ENCODE measurements around the gene ADGRA1.
"Not testable (repeated sequence)": the region's sequence is repeated elsewhere in the genome, so short reads cannot be mapped to it uniquely, and the experiment has no call there.

The ADGRA1 gene

GRCh38 chr10:133142523-133143199 lies 54.9 kb downstream of the ADGRA1 start:
- DNase-seq (ENCODE audit: low read depth), result no peak

- no peak for DNase-seq (ENCODE audit: low read depth)
Observed at GRCh38 chr10:133143200-133143533, 55.4 kb downstream of the ADGRA1 start.

GRCh38 chr10:133143546-133143945 lies 55.8 kb downstream of the ADGRA1 start:
- no peak for DNase-seq (ENCODE audit: low read depth)

GRCh38 chr10:133144771-133145170 lies 57.0 kb downstream of the ADGRA1 start:
- DNase-seq (ENCODE audit: low read depth), result no peak

GRCh38 chr10:133150226-133150625 lies 62.5 kb downstream of the ADGRA1 start:
- no peak for DNase-seq (ENCODE audit: low read depth)

GRCh38 chr10:133150656-133151055 lies 62.9 kb downstream of the ADGRA1 start:
- no peak for DNase-seq (ENCODE audit: low read depth)

- not testable (repeated sequence) for DNase-seq (ENCODE audit: low read depth)
Observed at GRCh38 chr10:133151071-133151470, 63.3 kb downstream of the ADGRA1 start.

GRCh38 chr10:133151543-133151972 lies 63.8 kb downstream of the ADGRA1 start:
- DNase-seq (ENCODE audit: low read depth), result no peak

- no peak for DNase-seq (ENCODE audit: low read depth)
Observed at GRCh38 chr10:133154411-133154810, 66.7 kb downstream of the ADGRA1 start.

GRCh38 chr10:133154996-133155778 lies 67.5 kb downstream of the ADGRA1 start:
- no peak for DNase-seq (ENCODE audit: low read depth)

GRCh38 chr10:133156674-133157579 lies 69.2 kb downstream of the ADGRA1 start:
- no peak for DNase-seq (ENCODE audit: low read depth)

GRCh38 chr10:133157662-133158436 lies 70.1 kb downstream of the ADGRA1 start:
- DNase-seq (ENCODE audit: low read depth), result no peak

- DNase-seq (ENCODE audit: low read depth), result no peak
Observed at GRCh38 chr10:133158437-133158755, 70.7 kb downstream of the ADGRA1 start.

GRCh38 chr10:133158756-133159610 lies 71.3 kb downstream of the ADGRA1 start:
- no peak for DNase-seq (ENCODE audit: low read depth)

GRCh38 chr10:133159611-133159949 lies 71.9 kb downstream of the ADGRA1 start:
- no peak for DNase-seq (ENCODE audit: low read depth)

GRCh38 chr10:133159950-133160825 lies 72.5 kb downstream of the ADGRA1 start, which contains the start of gene KNDC1:
TSS of gene KNDC1 (plus strand) at chr10:133160219. CDS start at chr10:133160468, 249 bp downstream.
- no peak for DNase-seq (ENCODE audit: low read depth)

GRCh38 chr10:133160826-133161471 lies 73.2 kb downstream of the ADGRA1 start:
- DNase-seq (ENCODE audit: low read depth), result no peak

- DNase-seq (ENCODE audit: low read depth), result no peak
Observed at GRCh38 chr10:133161486-133162109, 73.9 kb downstream of the ADGRA1 start.
